ENCODE measurements around the gene COPA. TPM values are rescaled to one million over a fixed set of nuclear protein-coding genes. Genes with fewer than 3 reads are reported as not detected.

Gene COPA
- total and polyA plus RNA-seq, 2 donors (not counting 3 experiments of a cell fraction or from before 2014, with no cell fraction given) = 127 to 185 TPM

DNA sequence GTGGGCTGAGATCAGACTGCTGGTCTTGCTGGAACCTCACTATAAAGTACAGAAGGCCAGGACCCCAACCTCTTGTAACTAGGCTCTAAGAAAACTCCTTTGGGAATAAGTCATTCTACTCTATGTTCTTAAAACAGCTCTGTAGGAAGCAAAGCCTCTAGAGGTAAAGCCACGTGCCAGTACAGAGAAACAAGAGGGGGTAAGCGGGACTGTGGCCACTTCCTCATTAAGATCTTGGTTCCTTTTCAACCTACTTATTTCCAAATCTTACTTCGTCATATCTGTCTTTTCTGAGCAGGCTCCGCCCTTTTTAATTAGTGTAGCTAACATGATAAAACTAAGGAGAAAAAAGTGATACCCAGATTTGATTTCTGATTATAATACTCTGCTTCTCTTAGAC, 3.9 kb upstream of the COPA start:
- no peaks in the 10 kb centered on the region for H3K9me3 ChIP-seq (replicated peaks; ENCODE audit: control insufficient read depth, insufficient read depth, low read length)
- dilution Hi-C loops (cut with MboI; ENCODE audit: extremely low pct_ligation_motif_present, low sequenced_read_pairs) (no loop called here), intact Hi-C loops (cut with micrococcal nuclease) (no loop called here)
- BruUV-seq (replicated peaks) = no TSS peak
- POLR2A ChIA-PET = no interaction called here
- H3K9me1 ChIP-seq (replicated peaks; ENCODE audit: control insufficient read depth, extremely low read depth, insufficient read depth, low read length) = no peaks in the 10 kb centered on the region
- H3K79me2 ChIP-seq (ENCODE audit: control insufficient read depth, insufficient read depth, low read length) = peaks cover 26% of the 10 kb centered on the region
- no peak overlapping the region for H2AFZ ChIP-seq (ENCODE audit: low read depth, low read length)
- no peaks in the 10 kb centered on the region for H4K20me1 ChIP-seq (replicated peaks; ENCODE audit: control insufficient read depth, extremely low read depth, insufficient read depth, low read length)
- CTCF ChIA-PET = interaction anchor here (1.2 kb wide), 1 partner anchor 12 kb away, joined by 3 read pairs; no protein-coding TSS in a partner anchor
- no peak overlapping the region for H3K9ac ChIP-seq (replicated peaks; ENCODE audit: extremely low read depth, insufficient read depth, low read length)
- no peak for DNase-seq (ENCODE audit: low read depth, low spot score)
- H3K27ac ChIP-seq (ENCODE audit: insufficient read depth, low read depth, low read length) = no peak overlapping the region
- peaks cover 5% of the 10 kb centered on the region for H3K4me1 ChIP-seq (ENCODE audit: control insufficient read depth, extremely low read depth, insufficient read depth, low read length)
- peaks cover 17 to 21% of the 10 kb centered on the region in 2 experiments for H3K36me3 ChIP-seq (ENCODE audit: control insufficient read depth in 2 of 2, extremely low read depth in 1 of 2, insufficient read depth in 2 of 2, low read length in 2 of 2)
- TF ChIP-seq EZH2 (IDR thresholded peaks at IDR 0.05; ENCODE audit: borderline replicate concordance, low read depth, low read length, severe bottlenecking) (no peak), POLR2AphosphoS5 (IDR thresholded peaks at IDR 0.05; ENCODE audit: insufficient read depth, low read depth, low read length) (no peak), JUN (IDR thresholded peaks at IDR 0.05; ENCODE audit: borderline replicate concordance, insufficient read depth, insufficient read length, low read depth) (no peak), FOS (IDR thresholded peaks at IDR 0.05; ENCODE audit: borderline replicate concordance, insufficient read depth, low read length) (no peak), POLR2A (IDR thresholded peaks at IDR 0.05; ENCODE audit: low read depth, low read length) (no peak), GATA2 (IDR thresholded peaks at IDR 0.05; ENCODE audit: insufficient read depth, insufficient read length, low read depth, low read length) (no peak), MYC (IDR thresholded peaks at IDR 0.05; ENCODE audit: low read depth, low read length) (no peak)
- TF ChIP-seq, protein P1, sequence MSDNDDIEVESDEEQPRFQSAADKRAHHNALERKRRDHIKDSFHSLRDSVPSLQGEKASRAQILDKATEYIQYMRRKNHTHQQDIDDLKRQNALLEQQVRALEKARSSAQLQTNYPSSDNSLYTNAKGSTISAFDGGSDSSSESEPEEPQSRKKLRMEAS (IDR thresholded peaks at IDR 0.05; ENCODE audit: insufficient read depth, insufficient read length) = no peak
- TF ChIP-seq, protein P2, sequence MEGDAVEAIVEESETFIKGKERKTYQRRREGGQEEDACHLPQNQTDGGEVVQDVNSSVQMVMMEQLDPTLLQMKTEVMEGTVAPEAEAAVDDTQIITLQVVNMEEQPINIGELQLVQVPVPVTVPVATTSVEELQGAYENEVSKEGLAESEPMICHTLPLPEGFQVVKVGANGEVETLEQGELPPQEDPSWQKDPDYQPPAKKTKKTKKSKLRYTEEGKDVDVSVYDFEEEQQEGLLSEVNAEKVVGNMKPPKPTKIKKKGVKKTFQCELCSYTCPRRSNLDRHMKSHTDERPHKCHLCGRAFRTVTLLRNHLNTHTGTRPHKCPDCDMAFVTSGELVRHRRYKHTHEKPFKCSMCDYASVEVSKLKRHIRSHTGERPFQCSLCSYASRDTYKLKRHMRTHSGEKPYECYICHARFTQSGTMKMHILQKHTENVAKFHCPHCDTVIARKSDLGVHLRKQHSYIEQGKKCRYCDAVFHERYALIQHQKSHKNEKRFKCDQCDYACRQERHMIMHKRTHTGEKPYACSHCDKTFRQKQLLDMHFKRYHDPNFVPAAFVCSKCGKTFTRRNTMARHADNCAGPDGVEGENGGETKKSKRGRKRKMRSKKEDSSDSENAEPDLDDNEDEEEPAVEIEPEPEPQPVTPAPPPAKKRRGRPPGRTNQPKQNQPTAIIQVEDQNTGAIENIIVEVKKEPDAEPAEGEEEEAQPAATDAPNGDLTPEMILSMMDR (IDR thresholded peaks at IDR 0.05; ENCODE audit: extremely low read depth in 1 of 2, insufficient read depth in 1 of 2, low read depth in 1 of 2, low read length in 2 of 2) = no peak
- H3K4me2 ChIP-seq (ENCODE audit: insufficient read depth, low read length) = no peak overlapping the region
- H3K27me3 ChIP-seq (ENCODE audit: control insufficient read depth in 2 of 2, insufficient read depth in 2 of 2, low read length in 2 of 2) = no peaks in the 10 kb centered on the region
- H3K4me3 ChIP-seq (replicated peaks in 1 of 3; ENCODE audit: insufficient read depth in 1 of 3, low read depth in 1 of 3, low read length in 3 of 3) = no peak overlapping the region
- FAIRE-seq = no peak

All from endothelial cell of umbilical vein (primary cell).